Measurements from ENCODE around the gene CEND1. TPM values are rescaled to one million over a fixed set of nuclear protein-coding genes. Genes with fewer than 3 reads are reported as not detected.

CEND1 gene
- total RNA-seq, 1 experiment from 2014 or later: 2.7 TPM

- TF ChIP-seq ERG (CRISPR knock-in tag; IDR thresholded peaks at IDR 0.05) (no peak), EMX1 (CRISPR knock-in tag; IDR thresholded peaks at IDR 0.05) (no peak), MLX (CRISPR knock-in tag; IDR thresholded peaks at IDR 0.05) (no peak), ELF4 (CRISPR knock-in tag; IDR thresholded peaks at IDR 0.05; ENCODE audit: low read depth) (no peak), ZSCAN18 (CRISPR knock-in tag; IDR thresholded peaks at IDR 0.05) (no peak), E2F5 (CRISPR knock-in tag; IDR thresholded peaks at IDR 0.05) (0 out of 2 replicates have a peak, but pooled peaks have one; percentile 44), SMAD3 (CRISPR knock-in tag; IDR thresholded peaks at IDR 0.05; ENCODE audit: borderline replicate concordance) (no peak), JAZF1 (CRISPR knock-in tag; IDR thresholded peaks at IDR 0.05) (no peak), TEAD4 (CRISPR knock-in tag; IDR thresholded peaks at IDR 0.05) (no peak), TCF7 (CRISPR knock-in tag; IDR thresholded peaks at IDR 0.05; ENCODE audit: low read depth) (no peak; the same call in 1 of the 2 replicates), MYBL2 (CRISPR knock-in tag; IDR thresholded peaks at IDR 0.05) (0 out of 2 replicates have a peak, but pooled peaks have one; percentile 29), SMAD4 (CRISPR knock-in tag; IDR thresholded peaks at IDR 0.05) (no peak), PRRX2 (CRISPR knock-in tag; IDR thresholded peaks at IDR 0.05) (no peak), AFF4 (CRISPR knock-in tag; IDR thresholded peaks at IDR 0.05; ENCODE audit: borderline replicate concordance) (no peak), ZMAT4 (CRISPR knock-in tag; IDR thresholded peaks at IDR 0.05) (no peak), PRDM15 (CRISPR knock-in tag; IDR thresholded peaks at IDR 0.05) (no peak), ZNF532 (CRISPR knock-in tag; IDR thresholded peaks at IDR 0.05; ENCODE audit: borderline replicate concordance) (no peak), FOXK1 (CRISPR knock-in tag; IDR thresholded peaks at IDR 0.05) (peak; percentile 37; the same call in 1 of the 2 replicates), CREB1 (CRISPR knock-in tag; IDR thresholded peaks at IDR 0.05) (no peak), OVOL2 (CRISPR knock-in tag; IDR thresholded peaks at IDR 0.05; ENCODE audit: borderline replicate concordance) (no peak)
These were observed 29.4 kb upstream of the CEND1 start (continued) for GRCh38 chr11:819129-819931.

Data from WTC11 (cell line).